Middle frontal gyrus (tissue), 1 donor: ENCODE results near the gene COX7A2L.

ENCODE experiments used
- DNase-seq: peaks from one replicate; pipeline ENCODE4 v3.0.0-alpha.2; 2015; ENCODE audit warnings: low spot score; ENCODE audit errors: extremely low spot score

The COX7A2L gene

DNA sequence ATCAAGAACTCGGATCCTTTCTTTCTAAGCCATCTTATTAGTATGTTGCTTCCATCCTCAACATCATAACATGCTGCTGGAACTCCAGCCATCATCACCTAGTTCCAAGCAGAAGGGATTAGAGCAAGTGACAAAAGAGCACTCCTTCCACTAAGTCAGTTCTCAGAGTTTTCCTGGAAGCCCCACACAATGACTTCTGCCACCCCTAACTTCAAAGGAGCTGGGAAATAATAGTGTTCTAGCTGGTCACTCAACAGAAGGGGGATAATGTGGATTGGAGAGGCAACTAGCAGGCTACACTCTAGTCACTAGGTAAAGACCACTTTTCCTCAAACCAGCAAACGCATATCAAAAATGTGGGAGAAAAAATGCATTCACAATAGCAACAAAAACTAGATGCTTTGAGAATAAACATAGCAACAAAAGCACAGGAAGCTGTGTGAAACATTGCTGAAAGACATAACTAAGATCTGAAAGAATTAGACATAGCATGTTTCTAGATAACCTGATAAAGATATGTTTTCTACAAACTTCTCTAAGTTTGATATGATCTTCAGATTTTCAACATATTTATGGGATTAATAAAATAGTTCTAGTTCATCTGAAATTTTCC is 39.5 kb downstream of the COX7A2L start:
- no peak for DNase-seq

GRCh38 chr2:42319265-42319664 is 41.8 kb downstream of the COX7A2L start:
- DNase-seq: no peak

DNA sequence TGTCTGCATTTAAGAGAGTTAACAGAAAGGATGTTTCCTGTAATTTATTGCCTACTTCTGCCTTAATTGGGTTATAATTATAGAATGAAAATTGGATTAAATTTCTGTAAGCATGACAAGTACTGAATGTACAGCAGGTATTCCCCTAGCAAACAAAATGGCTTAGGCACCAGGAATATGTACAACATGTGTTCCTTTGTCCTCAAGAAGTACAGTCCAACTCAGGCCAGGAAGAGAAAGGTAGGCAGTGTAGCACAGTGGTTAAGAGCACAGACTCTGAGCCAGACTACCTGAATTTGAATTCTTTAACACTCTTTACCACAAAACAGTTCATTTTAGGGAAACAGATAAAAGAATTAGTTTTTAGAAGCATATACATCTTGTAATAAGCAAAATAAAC is 43.1 kb downstream of the COX7A2L start:
- no peak for DNase-seq

- no peak for DNase-seq
These were observed 43.5 kb downstream of the COX7A2L start for GRCh38 chr2:42317486-42317885.

DNA sequence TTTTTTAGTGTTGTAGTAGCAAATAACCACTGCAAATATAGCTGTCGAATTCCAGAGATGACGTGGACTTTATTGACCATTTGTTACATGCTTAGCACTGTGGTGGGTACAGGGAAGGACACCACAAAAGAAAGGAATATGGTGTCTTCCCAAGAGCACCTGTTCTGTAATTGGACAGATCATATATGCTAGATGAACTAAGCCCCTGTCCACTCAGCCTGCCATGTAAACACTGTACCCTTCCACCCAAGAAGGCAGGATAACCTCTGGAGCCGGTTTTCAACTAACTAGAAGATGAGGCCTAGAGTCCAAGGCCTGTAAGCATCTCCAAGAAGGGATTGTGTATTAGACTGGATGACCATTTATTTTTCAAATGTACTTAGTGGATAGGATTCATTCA is 44.1 kb downstream of the COX7A2L start:
- DNase-seq: no peak

DNA sequence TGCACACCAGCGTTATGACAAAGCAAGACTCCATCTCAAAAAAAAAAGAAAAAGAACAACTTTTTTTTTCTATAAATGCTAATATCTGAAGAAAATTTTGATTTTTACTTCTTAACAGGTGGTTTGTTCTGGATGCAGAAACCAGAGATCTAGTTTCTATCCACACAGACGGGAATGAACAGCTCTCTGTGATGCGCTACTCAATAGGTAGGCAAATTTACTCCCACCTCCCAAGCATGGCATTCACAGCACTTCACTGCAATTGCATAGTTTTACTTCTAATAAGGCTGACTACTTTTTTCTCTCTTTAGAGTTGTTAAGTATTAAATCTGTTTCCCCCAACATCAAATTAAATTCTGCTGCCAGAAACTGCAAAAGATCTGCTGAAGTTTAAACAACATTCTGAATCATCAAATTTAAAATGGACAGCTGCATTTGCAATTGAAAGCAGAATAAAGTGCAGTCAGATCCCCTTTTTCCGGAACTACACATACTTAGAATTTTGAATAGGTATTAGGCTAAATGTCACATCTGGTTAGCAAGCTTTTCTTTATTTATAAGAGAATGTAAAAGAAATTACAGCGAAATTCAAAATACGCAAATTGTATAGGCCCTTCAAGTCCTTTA is 45.1 kb downstream of the COX7A2L start:
- DNase-seq: no peak

DNA sequence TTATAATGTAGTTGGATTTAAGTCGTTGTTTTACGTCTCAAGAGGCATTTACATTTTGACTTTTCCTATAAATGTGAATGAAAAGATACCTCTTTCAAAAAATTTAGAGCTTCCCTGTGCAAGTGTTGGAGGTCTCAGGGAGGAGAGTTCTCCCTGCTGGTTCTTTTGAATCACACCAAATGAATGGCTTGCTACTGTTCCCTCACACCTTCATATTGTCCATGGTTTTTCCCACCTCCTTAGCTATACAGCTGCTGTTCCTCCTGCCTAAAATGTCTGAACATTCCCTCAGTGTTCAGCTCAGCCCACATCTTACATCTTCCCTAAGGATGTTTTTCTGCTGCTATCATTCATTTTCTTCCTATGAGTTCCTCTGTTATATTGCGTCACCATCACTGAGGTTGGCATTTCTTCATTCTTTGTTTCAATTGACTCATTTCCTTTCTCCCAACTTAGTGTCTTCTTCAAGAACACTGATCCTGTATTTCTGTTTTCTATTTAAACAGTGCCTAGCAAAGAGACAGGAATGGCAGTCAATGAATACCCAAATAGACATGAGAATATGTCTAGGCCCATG is 46.0 kb downstream of the COX7A2L start:
- no peak for DNase-seq

DNA sequence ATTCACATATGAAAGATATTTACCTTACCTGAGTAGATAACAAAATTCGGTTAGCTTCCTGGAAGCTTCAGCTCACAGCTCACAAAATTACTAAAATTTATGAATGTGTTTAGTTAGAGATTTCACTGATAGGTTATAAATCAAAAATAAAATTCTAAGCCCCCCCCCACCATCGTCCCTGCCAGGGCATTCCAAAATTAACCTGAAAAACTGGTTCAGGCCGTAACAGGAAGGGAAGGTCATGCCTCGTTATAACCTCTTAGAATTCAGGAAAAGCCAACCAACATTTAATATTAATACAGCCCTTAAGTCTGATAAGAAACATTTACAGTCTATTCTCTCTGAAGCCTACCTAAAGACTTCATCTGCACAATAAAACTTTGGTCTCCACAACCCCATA is 48.9 kb downstream of the COX7A2L start:
- DNase-seq: no peak

DNA sequence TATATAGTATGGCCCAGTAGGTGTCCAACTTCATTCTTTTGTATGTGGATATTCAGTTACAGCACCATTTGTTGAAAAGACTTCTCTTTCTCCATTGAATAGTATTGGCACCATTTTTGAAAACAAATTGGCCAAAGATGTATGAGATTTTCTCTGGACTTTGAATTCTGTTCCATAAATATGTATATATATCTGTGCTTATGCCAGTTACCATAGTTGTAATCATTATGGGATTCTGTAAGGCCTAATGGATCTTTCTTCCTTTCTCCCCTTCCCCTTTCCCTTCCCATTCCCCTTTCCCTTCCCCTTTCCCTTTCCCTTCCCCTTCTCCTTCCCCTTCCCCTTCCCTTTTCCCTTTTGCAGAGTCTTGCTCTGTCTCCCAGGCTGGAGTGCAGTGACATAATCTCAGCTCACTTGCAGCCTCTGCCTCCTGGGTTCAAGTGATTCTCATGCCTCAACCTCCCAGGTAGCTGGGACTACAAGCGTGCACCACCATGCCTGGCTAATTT is 51.0 kb downstream of the COX7A2L start:
- no peak for DNase-seq

DNA sequence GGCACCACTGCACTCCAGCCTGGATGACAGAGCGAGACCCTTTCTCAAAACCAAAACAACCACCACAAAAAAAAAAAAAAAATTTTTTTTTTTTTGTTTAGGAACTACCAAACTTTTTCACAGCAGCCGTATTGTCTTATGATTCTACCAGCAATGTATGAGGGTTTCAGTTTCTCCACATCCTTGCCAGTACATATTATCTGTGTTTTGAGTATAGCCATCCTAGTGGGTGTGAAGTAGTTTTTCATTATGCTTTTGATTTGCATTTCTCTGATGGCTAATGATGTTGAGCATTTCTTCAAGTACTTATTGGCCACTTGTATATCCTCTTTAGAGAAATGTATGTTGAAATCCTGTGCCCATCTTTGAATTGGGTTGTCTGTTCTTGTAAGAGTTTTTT is 51.7 kb downstream of the COX7A2L start:
- DNase-seq: no peak

- DNase-seq: no peak
These were observed 53.8 kb downstream of the COX7A2L start for GRCh38 chr2:42307180-42307579.

- DNase-seq: no peak
These were observed 56.8 kb downstream of the COX7A2L start for GRCh38 chr2:42304059-42304713.

GRCh38 chr2:42303252-42303651 is 57.8 kb downstream of the COX7A2L start:
- DNase-seq: no peak

GRCh38 chr2:42300527-42300926 is 60.5 kb downstream of the COX7A2L start:
- DNase-seq: no peak
